ENCODE data around the gene GNG14.

DNA sequence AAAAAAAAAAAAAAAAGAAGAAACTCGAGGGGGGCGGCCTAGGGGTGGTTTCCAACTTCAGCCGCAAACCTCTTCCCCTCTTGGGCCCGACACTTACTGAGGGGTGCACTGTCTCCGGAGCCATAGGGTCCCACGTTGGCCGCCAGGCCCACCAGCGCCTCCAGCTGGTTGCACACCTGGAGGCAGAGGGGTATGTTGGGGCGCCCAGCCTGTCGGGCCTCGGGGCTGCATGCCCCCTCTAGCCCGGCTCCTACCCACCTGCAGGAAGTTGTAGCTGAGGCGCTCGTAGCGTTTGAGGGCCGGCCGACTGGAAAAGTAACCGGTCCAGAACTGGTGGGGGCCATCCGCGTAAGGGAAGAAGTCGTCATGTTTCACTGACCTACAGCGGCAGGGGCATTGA is 29.8 kb upstream of the GNG14 start:
- no peak for TF ChIP-seq CTCF (IDR thresholded peaks at IDR 0.05; ENCODE audit: low read length)
- no peak for TF ChIP-seq EZH2 (IDR thresholded peaks at IDR 0.05; ENCODE audit: borderline replicate concordance, low read length)

All from OCI-LY1 (cell line).